HUDEP-2 (cell line): Measurements from ENCODE around the gene SCAMP3.
"Not testable (repeated sequence)": the region's sequence is repeated elsewhere in the genome, so short reads cannot be mapped to it uniquely, and the experiment has no call there.

Source experiments
- DNase-seq, 76 experiments: peaks; one replicate each; lab custom pipeline; 2025; ENCODE audit not compliant: unreplicated experiment in 76 of 76; lab: John Stamatoyannopoulos, UW

The SCAMP3 gene

GRCh38 chr1:155233502-155233901 lies 28.7 kb downstream of the SCAMP3 start:
- DNase-seq = not testable (repeated sequence)

DNA sequence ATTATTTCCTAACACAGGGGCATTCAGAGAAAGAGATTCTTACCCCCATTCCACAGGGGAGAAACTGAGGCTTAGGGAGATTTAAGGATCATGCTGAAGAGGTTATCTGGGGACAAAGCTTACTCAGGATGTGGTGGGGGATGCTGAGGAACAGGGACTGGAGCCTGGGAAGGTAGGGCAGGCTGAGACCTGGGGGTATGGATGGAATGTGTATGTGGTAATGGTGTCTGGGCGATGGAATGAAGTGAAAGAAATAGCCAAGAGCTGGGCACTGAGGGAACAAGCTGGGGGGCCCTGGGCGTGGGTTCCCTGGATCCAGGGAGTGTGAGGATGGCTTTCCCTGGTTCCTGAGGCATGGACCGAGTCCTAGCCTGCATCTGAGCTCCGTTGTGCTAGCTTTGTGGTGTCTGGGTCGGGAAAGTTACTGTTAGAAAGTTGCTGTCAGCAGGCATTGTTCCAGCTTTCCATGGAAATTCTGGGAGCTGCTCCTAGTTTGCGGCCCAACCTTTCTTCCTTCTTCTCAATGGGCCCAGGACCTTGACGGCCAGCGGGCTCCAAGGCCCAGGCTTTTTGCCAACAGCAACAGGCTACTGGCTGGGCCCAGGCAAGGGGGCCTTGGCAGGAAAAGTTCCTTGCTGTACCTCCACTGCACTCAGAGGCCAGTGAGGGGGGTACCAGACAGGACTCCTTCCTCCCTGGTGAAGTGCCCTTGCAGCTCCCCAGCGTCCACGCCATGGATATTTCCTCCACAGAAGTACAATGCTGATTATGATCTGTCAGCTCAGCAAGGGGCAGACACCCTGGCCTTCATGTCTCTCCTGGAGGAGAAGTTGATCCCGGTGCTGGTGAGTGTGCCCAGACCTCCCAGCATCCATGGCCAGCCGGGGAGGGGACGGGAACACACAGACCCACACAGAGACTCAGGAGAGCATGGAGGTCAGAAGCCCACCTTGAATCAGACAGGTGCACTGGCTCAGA lies 29.9 kb downstream of the SCAMP3 start:
- not testable (repeated sequence) for DNase-seq

DNA sequence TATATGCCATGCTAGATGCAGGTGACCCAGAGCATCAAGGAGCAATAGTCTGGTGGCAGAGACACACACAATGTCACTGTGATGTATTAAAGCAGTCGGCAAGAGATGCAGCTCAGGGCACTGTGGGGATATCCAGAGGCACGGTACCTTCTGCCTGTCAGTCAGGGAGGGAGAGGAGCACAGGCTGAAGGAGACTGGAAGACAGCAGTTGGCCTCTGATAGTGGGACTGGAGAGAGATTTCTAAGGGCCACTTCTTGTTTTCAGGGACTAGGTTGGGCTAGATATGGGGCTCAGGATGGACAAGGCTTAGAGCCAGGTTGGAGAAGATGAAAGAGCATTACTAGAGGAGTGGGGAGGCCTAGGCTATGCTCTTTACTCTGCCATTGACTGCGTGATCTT lies 30.9 kb downstream of the SCAMP3 start:
- DNase-seq = not testable (repeated sequence)

GRCh38 chr1:155228096-155228427 lies 34.1 kb downstream of the SCAMP3 start:
- DNase-seq = no peak

DNA sequence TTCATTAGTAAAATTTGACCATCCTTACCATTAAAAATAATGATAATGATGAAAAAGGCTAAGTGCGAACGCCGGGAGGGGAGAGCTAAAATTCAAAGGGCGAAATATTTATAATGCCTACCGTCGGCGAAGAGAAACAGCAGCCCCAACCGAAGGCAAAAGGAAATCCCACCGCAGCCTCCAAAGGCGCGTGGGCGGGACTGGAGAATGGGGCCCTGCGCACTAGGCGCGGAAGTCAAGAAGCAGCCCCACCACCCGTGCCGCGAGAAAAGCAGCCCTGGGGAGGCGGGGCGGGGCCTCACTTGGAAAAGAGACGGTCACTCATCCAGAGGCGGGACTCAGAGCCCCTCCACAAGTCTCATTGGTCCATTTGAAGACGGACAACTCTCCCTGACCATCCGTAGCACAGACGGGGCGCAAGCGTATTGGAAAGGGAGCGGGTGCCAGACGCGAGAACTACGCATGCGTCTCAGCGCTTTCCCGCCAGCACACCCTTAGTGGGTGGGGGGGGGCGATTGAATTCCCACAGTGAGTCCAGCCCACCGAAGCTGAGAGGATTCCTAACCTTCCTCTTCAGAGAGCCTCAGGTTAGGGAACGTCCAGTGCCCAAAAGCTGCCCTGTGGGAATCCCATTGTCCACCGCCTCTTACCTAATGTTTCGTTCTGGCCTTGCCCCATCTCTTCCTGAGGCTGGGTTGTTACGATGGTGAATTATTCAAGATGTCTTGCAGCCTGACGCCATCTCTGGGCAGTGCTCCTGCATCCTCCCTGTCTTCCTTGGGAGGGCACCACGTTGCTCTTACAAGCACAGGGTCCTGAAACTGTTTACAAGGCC lies 34.7 kb downstream of the SCAMP3 start:
- peak in 75 of 76 experiments; percentile 75 to 99 (median 97) for DNase-seq

- peak in 53 of 76 experiments; percentile 14 to 79 (median 51) for DNase-seq
These were observed 35.3 kb downstream of the SCAMP3 start for GRCh38 chr1:155226910-155227260.

GRCh38 chr1:155226188-155226909 lies 35.8 kb downstream of the SCAMP3 start:
- peak in 64 of 76 experiments; percentile 19 to 79 (median 55) for DNase-seq

GRCh38 chr1:155225404-155225759 lies 36.8 kb downstream of the SCAMP3 start:
- DNase-seq = not testable (repeated sequence)

DNA sequence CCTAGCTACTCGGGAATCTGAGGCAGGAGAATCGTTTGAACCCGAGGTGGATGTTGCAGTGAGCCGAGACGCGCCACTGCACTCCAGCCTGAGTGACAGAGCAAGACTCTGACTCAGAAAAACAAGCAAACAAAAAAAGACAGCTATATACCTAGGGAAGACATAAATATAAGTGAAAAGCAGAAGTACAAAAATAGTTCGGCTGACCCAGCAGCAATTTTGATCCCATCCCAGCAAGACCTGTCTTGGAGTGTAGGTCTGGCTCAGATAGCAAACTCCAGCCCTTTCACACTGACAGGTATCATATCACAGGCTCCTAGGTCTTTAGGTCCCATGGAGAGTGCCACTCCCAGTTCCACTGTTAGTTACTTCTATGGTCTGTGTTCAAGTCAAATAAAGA lies 39.1 kb downstream of the SCAMP3 start:
- DNase-seq = no peak

DNA sequence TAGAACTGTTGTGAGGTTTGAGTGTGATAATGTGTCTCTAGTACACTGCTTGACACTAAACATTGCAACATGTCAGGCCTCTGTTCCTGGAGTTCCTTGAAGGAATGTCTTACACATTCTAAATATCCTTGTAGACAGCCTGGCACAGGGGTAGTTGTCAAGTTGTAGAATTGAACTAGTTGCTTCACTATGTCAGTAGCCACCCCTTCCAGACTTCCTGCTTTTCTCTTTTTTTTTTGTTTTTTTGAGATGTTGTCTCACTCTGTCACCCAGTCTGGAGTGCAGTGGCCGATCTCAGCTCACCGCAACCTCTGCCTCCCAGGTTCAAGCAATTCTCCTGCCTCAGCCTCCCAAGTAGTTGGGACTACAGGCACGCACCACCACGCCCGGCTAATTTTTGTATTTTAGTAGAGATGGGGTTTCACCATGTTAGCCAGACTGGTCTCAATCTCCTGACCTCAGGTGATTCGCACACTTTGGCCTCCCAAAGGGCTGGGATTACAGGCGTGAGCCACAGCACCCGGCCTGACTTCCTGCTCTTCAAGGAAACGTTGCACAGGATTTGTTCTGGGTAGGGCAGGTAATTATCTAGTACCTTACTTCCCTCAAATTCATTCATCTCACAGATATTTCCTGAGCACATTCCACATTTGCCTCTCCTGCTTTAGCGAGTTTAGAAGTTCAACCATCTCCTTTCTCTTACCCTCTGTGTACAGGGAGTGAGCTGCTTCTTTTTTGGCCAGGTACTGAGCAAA lies 41.8 kb downstream of the SCAMP3 start:
- DNase-seq = not testable (repeated sequence)

GRCh38 chr1:155219592-155220031 lies 42.5 kb downstream of the SCAMP3 start:
- peak in 2 of 76 experiments; percentile 13 to 21 for DNase-seq

DNA sequence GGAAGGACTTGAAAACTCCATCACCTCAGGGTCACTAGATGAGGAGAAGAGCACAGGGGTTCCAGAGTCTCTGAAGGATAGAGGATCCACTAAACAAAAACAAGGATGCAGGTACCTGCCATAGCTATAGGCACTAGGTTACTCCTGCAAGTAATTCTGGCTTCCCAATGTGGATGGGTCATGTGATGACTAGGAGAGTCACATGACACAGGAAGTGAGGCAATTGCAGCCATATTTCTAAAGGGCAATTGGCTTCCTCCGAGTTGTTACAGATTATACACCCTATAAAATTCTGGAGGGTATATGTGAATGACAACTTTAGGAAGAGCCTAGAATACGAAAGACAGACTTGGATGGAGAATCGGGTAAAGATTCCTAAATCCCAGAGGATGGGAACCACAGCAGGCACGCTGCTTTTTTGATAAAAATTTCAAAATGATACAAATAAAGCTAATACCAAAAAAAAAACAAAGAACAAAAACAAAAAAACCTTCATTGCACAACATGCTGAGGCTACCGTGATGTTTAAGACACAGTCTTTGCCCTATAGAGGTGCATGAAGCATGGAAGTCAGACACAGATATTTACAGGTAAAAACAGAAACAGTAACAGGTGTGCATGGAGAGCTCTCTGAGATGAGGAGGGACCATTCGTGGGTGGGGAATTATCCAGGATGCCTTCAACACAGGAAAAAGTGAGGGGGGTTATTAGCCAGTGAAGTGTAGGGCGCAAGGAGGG lies 43.1 kb downstream of the SCAMP3 start:
- peak in 25 of 76 experiments; percentile 4 to 51 (median 23) for DNase-seq

DNA sequence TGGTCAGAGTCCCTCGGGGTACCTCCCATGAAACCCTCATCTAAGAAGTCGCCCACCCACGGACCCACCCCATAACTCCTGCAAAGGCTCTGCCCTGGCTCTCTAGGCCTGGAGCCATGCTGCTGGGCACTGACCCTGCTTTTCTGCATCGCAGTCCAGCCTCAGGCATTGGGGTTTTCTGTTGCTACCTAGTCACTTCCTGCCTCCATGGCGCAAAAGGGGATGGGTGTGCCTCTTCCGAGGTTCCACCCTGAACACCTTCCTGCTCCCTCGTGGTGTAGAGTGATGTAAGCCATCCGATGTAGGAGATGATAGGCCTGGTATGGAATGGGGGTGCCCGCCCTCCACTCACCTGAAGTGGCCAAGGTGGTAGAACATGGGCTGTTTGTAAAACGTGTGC lies 47.5 kb downstream of the SCAMP3 start:
- not testable (repeated sequence) for DNase-seq

DNA sequence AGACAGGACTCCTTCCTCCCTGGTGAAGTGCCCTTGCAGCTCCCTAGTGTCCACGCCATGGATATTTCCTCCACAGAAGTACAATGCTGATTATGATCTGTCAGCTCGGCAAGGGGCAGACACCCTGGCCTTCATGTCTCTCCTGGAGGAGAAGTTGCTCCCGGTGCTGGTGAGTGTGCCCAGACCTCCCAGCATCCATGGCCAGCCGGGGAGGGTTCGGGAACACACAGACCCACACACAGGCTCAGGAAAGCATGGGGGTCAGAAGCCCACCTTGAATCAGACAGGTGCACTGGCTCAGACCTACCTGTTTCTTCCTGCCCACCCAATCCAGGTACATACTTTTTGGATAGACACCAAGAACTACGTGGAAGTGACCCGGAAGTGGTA lies 50.1 kb downstream of the SCAMP3 start:
- DNase-seq = not testable (repeated sequence)

GRCh38 chr1:155211381-155212050 lies 50.6 kb downstream of the SCAMP3 start:
- not testable (repeated sequence) for DNase-seq

- DNase-seq = no peak
These were observed 51.7 kb downstream of the SCAMP3 start for GRCh38 chr1:155210314-155211104.

DNA sequence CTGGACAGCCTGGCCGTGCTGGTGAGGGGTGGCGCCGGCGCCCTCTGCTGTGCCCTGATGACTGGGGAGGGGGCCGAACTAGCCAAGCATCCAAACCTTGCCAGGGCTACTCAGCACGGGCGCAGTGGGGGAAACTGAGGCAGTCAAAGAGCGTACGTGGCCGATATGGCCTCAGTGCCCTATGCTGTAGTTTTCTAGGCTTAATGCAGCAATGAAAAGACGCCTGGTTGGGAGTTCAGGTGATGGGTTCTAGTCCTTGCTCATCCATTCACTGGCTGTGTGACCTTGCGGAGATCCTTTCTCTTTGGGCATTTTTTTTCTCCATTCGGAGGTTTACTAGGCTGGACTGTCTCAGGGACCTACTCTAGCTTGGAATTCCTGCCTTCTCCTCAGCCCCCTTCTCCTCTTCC lies 52.8 kb downstream of the SCAMP3 start:
- no peak for DNase-seq
